Lung microvascular endothelial cell (primary cell): ENCODE measurements around the gene PCLAF. TPM values are rescaled to one million over a fixed set of nuclear protein-coding genes. Genes with fewer than 3 reads are reported as not detected.
A peak's percentile ranks its signal among the peaks of the same experiment; 100 is the strongest.
"Not testable (repeated sequence)": the region's sequence is repeated elsewhere in the genome, so short reads cannot be mapped to it uniquely, and the experiment has no call there.

ENCODE experiments used
- DNase-seq, 2 donors: peaks; one replicate each; pipeline versions ENCODE4 v3.0.0 to v3.0.0-alpha.2; 2010; ENCODE audit warnings: low read depth in 2 of 2
- total RNA-seq: library from RNA; depleted of rRNA; stranded (reverse); fragments of >200 nt; gene quantifications from 2 replicates; pipeline ENCODE4 v1.2.1, GENCODE V29; 2014

Gene PCLAF
- total RNA-seq, 1 donor from 2014 or later, result 4.8 TPM

DNA sequence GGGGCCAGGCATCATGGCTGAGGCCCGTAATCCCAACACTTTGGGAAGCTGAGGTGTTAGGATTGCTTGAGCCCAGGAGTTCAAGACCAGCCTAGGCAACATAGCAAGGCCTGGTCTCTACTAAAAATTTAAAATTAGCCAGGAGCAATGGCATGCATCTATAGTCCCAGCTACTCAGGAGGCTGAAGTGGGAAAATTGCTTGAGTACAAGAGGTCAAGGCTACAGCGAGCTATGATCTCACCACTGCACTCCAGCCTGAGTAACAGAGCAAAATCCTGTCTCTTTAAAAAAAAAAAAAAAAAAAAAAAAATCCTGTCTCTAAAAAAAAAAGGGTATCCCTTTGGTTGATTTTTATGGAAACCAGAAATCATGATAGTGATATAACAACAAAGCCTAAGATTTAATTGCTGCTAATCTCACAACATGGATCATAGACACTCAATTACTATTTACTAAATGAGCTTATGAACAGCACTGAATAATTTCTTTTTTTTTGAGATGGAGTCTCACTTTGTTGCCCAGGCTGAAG lies 12.1 kb downstream of the PCLAF start:
- no peak for DNase-seq

DNA sequence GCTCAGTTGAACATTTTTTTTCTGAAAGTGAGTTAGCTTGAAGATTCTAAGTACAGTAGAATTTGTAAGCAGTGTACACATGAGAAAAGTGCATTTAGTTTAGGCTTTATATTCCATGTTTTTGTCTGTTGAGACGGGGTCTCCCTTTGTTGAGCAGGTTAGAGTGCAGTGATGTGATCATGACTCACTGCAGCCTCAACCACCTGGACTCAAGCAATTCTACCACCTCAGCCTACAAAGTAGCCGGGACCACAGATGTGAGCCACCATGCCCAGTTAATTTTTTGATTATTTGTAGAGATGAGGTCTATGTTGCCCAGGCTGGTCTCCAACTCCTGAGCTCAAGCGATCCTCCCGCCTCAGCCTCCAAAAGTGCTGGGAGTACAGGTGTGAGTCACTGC lies 20.0 kb downstream of the PCLAF start:
- DNase-seq, result no peak

DNA sequence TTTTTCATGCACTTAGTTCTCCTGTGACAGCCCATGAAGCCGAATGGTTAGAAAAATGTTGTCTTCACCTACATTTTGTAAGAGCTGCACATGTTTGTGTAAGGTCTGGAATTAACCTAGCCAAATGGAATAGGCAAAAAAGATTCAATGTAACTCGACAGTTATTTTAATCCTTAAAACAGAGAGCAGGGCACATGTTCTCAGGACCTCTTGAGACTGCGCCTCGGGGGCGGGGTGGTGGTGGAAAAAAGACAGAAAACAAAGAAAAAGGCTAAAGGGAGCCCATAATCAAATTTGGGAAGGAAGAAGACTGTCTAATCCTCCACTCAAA lies 24.6 kb downstream of the PCLAF start:
- DNase-seq, result no peak

DNA sequence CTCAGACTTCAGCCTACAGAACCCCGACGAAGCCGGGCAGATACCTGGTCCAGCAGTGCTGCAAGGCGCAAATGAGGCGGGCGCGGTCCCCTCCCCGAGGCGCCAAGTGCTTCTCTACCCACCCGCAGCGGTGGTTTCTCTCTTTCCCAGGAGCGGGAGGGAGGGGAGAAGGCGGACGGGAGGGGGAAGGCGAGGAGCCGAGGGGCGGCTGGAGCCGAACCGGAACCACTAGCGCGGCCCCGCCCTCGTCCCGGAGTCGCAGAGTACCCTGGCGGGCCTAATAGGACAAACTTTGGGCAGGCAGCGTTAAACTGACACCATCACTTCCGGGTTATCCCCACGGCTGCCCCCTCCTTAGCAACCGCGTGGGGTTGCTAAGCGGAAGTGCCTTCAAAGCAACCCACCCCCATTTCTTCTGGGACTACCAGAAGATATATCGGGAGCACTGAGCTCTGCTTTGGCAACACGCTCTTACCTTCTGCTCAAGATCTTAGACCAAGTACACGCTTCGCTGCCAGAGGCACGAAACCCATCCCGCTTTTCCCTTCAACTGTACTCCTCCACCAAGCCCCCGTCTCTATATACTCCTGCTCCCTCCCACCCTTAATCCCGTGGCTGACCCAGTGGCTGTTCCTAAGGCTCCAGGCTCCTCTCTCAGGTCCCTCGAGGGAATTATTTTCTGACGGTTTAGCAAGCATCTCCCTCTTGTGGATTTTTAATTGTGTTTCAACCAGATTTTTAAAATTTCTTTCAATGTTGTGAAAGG lies 25.1 kb downstream of the PCLAF start, which contains the start of gene CSNK1G1:
Gene CSNK1G1 (minus strand): TSS at position 230 of the 766 bp plus-strand sequence. CDS start 55,674 bp downstream, outside the sequence.
- DNase-seq, result peak; percentile 96 to 98

DNA sequence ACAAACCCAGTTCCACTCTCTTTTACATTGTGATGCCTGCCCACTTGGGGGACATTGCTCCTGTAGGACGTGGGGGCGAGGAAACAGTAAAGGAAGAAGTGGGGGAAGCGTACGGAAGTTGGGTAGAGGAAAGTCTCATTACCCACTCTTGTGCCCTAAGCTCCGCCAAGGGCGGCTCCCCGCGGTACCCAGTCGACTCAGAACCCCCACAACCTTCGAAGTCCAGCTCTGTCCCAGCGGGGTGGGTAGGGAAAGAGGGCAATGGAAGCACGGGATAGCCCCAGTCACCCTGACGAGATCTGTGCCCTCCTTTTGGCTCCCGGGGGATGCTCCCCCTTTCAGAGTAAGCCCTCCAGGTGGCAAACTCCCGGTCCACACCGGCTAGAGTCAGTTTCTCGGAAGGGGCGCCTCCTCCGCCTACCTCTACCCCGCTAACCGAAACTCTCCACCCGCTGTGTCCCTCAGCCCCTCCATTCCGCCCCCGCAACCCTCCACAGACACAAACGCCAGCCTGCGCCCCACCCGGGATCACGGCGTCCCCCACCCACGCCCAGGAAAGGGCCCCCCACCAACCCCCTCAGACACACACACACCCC lies 25.8 kb downstream of the PCLAF start:
- peak; percentile 5 to 24 for DNase-seq

DNA sequence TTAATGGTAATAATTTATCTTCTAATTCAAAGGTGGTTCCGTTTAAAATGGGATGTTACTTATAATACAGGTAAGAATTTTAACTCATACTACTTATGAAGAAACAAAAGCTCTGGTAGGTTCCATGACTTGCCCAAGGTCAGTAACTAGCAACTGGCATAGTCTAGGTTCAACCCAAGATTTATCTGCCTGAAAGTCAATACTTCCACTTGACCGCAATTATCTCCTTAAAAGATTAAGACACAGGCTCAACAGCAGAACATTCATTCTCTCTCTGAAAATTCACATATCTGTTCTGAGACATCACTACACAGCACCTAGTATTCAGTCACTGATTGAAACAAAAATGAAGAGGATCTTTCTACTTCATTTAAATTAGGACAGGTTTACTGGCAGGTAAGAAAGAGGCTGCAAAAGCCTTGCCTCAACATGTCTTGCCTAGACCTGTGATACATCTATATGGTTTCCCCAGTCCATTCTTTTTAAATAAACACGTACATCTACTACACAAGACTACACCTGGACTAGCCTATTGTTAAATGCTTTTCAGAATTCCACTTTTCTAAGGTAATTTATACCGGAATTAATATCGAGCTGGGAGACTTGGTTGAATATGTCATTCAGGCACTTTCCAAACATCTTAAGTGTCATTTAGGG lies 26.4 kb downstream of the PCLAF start:
- no peak for DNase-seq

DNA sequence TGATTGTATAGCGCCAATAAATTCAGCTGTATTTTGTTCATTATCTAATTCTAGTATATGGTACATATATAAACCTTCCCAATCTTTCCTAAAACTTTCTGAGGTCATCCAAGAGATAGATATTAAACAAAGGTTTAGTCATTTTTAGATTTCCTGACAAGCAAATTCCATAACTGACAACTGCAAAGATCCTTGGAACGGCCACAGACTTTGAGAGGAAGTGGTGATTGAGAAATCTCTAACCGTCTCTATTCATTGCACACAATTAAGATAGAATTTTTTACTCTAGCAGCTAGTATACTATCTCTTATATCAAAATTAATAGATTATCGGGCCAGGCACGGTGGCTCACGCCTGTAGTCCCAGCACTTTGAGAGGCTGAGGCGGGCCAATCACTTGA lies 30.0 kb downstream of the PCLAF start:
- peak; percentile 7 to 77 for DNase-seq

DNA sequence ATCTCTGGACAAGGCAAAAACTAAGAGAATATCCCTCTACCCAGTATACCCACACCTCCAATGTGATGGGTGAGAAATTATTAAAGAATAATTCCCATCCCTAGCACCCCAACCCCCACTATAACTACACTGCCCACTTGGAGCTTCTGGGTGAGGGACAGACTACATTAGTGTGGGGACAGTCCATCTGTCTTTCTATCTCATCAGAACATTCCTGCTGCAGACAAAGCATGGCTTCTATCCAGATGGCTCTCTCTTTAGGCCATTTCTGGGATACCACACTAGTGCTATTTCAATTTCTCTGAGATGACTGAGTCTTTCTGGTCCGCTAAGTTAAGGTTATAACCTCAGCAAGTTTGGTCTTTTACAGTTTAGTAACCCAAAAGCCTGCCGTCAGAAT lies 31.9 kb downstream of the PCLAF start:
- DNase-seq, result no peak

DNA sequence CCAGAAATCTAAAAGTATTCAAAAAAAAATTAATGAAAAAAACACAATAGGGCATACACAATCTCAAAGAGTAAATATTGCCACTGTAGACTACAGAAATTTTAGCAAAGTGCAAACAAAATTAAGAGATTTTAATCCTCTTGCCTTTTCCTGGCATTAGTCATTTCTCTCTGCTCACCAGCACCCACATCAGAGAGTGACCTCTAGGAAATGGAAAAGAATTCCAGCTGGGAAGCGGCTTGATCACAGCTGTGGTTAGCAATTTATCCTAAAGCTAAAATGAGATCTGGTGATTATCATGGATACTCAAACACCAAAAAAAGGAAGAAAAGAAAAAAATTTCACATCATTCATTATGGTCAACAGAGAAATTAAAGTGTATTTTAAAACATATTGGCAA lies 32.8 kb downstream of the PCLAF start:
- peak; percentile 29 to 68 for DNase-seq

DNA sequence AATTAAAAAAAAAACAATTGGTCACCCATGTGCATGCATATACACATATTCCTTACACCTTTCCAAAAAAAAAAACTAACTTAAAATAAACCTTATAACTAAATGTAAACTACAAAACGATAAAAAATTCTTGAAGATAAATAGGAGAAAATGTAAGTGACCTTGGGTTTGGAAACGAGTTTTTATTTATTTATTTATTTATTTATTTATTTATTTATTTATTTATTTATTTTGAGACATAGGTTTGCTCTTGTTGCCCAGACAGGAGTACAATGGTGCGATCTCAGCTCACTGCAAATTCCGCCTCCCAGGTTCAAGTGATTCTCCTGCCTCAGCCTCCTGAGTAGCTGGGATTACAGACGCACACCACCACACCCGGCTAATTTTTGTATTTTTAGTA lies 35.0 kb downstream of the PCLAF start:
- DNase-seq, result not testable (repeated sequence)

DNA sequence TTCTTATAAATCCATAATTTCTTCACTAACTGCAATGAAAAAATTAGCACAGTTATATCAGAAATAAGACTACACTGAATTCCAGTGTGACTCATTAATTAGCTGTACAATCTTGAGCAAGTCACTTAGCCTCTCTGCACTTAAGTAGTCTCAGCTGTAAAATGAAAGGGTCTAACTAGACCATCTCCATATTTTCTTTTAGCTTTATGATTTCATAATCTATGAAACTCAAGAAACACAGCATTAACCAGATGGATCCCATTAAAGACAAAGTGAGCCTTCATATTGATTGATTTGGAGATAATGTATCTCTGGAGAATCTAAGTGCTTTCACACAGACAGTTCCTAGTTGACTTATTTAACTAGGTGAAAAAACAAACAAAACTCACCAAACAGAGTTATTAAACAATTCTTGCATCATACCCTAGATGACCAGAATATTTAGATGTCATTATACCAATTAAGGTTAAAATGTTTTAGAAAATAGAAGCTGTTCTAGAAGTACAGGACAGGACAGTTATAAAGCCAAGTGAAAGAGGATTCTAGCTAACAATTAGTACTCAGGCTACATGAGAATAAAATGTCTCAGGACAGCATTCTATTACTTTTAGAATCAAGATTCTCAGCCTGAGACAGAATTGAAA lies 36.5 kb downstream of the PCLAF start:
- peak in 1 of 2 donors; percentile 47 for DNase-seq

DNA sequence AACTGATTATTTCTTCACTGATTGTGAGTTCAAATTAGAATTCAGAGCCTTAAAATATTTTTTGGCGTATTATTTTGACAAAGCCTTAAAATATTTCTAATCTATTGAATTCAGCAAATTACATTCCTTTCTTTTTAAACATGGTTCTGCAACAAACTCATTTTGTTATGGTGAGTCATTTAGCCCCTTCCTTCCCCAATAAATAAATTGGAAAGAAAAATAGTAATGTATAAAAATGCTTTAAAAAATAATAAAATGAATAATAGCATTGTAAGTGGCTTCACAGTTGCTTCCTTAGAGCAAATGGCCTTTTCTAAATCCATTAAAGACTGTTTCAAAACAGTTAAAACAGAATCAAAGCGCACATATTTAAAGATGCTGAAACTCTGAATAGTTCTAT lies 37.4 kb downstream of the PCLAF start:
- DNase-seq, result peak; percentile 14 to 34

DNA sequence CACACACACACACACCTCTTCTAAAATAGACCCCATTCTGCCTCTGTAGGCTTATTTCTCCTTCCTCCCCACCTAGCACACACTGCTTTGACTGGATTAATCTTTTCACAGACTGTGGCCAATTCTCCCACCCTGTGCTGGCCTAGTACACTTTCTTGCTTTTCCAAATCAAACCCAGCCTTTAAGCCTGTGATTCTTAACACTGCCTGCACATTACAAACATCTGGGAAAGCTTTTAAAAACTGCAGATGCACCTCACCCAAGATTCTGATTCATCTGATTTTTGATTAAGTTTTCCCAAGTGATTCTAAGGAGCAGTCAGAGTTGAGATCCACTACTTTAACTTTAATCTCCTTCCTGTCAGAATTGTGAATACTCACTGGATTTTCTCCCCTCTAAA lies 38.0 kb downstream of the PCLAF start:
- no peak for DNase-seq

DNA sequence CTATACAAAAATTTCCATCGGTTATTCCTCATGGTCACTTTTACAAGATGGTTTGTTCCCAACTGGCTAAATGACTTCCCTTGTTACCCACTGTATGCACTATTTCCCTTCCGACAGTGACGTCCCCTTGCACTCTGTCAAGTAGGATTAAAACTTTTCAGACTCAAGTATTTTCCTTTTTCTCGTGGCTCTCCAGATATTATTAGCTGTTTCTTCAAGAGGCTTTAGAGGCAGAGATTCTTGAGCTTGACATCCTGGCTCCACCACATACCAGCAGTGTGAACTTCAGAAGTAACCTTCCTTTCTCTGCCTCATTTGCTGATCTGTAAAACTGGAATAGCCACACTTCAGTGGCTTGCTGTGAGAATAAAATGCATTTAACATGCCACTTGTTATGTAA lies 39.3 kb downstream of the PCLAF start:
- no peak for DNase-seq

DNA sequence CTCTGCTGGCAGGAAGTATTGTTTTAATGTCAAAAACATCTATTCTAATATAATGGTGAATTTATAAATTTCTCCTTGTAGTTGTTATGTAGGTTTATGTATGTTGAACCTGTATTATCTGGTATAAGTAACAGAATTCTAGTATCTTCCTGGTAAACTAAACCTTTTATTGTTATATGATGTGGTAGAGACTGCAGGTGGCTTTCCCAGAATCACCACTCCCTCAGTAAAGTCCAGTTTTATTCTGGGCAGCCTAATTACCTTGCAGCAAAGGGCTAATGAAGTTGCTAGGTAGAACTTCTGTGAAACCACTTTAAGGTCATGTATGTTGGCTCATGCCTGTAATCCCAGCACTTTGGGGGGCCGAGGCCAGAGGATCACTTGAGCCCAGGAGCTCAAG lies 40.9 kb downstream of the PCLAF start:
- no peak for DNase-seq

DNA sequence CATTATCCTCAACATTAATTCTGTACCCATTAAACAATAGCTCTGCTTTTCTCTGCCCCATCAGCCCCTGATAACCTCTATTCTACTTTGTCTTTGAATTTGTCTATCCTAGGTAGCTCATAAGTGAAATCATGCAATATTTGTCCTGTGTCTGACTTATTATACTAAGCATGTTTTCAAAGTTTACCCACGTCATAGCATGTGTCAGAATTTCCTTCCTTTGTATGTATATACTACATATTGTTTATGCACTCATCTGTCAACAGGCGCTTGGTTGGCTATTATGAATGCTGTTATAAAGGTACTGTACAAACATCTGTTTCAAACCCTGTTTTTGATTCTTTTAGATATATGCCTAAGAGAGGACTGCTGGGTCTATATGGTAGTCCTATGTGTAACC lies 43.5 kb downstream of the PCLAF start:
- DNase-seq, result peak; percentile 77 to 89

DNA sequence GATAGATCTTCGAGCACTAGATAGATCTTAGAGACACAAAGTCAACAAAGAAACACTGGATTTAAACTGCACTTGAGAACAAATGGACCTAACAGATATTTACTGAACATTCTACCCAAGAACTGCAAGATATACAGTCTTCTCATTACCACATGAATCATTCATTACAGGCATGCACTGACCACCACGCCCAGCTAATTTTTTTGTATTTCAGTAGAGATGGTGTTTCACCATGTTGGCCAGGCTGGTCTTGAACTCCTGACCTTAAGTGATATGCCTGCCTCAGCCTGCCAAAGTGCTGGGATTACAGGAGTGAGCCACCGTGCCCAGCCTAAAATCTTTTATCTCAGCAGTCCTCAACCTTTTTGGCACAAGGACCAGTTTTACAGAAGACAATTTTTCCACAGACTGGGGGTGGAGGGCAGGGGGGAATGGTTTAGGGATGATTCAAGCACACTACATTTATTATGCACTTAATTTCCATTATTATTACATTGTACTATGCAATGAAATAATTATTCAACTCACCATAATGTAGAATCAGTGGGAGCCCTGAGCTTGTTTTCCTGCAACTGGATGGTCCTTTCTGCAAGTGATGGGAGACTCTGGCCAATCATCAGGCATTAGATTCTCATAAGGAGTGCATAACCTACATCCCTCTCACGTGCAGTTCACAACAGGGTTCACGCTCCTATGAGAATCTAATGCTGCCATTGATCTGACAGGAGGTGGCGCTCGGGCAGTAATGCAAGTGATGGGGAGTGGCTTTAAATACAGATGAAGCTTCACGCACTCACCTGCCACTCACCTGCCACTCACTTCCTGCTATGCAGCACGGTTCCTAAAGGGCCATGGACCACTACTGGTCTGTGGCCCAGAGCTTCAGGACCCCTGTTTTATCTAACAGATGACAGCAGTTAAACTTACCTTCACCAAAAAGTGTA lies 47.0 kb downstream of the PCLAF start:
- DNase-seq, result no peak

DNA sequence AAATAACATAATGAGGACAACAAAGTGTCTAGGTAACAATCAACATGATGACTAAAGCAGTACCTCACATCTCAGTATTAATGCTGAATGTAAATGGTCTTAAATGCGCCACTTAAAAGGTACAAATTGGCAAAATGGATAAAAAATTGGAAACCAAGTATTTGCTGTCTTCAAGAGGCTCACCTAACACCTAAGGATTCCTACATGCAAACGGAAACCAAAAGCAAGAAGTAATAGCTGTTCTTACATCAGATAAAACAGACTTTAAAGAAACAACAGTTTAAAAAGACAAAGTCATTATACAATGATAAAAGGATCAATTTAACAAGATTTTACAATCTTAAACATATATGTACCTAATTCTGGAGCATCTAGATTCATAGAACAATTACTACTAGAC lies 47.7 kb downstream of the PCLAF start:
- DNase-seq, result no peak

DNA sequence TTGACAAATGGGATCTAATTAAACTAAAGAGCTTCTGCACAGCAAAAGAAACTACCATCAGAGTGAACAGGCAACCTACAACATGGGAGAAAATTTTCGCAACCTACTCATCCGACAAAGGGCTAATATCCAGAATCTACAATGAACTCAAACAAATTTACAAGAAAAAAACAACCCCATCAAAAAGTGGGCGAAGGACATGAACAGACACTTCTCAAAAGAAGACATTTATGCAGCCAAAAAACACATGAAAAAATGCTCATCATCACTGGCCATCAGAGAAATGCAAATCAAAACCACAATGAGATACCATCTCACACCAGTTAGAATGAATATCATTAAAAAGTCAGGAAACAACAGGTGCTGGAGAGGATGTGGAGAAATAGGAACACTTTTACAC lies 49.6 kb downstream of the PCLAF start:
- not testable (repeated sequence) for DNase-seq

DNA sequence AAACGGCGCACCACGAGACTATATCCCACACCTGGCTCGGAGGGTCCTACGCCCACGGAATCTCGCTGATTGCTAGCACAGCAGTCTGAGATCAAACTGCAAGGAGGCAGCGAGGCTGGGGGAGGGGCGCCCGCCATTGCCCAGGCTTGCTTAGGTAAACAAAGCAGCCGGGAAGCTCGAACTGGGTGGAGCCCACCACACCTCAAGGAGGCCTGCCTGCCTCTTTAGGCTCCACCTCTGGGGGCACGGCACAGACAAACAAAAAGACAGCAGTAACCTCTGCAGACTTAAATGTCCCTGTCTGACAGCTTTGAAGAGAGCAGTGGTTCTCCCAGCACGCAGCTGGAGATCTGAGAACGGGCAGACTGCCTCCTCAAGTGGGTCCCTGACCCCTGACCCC lies 54.3 kb downstream of the PCLAF start:
- DNase-seq, result not testable (repeated sequence)

DNA sequence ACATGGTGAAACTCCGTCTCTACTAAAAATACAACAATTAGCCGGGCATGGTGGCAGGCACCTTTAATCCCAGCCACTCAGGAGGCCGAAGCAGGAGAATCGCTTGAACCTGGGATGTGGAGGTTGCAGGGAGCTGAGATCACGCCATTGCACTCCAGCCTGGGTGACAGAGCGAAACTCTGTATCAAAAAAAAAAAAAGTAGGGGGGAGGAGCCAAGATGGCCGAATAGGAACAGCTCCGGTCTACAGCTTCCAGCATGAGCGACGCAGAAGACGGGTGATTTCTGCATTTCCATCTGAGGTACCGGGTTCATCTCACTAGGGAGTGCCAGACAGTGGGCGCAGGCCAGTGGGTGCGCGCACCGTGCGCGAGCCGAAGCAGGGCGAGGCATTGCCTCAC lies 54.8 kb downstream of the PCLAF start:
- DNase-seq, result not testable (repeated sequence)
